Neural progenitor cell (in vitro differentiated cells): ENCODE results near the gene CHM. TPM values are rescaled to one million over a fixed set of nuclear protein-coding genes. Genes with fewer than 3 reads are reported as not detected.
"Not testable (repeated sequence)": the region's sequence is repeated elsewhere in the genome, so short reads cannot be mapped to it uniquely, and the experiment has no call there.

ENCODE experiments used
- DNase-seq: peaks from one replicate; pipeline ENCODE4 v3.0.0-alpha.2; 2016; ENCODE audit warnings: low spot score
- H2AFZ ChIP-seq: fragments of 200-600 bp; sonication (generic); replicated peaks from 2 replicates; pipeline ENCODE4 v1.6.1; 2016; ENCODE audit warnings: antibody characterized with exemption
- H3F3A ChIP-seq: fragments of 200-600 bp; sonication (generic); 2 replicates; pipeline ENCODE4 v1.6.1; 2016; ENCODE audit warnings: antibody characterized with exemption, low read depth
- H3K27ac ChIP-seq: fragments of 200-600 bp; sonication (generic); 2 replicates; pipeline ENCODE4 v1.5.1; 2016; ENCODE audit warnings: mild to moderate bottlenecking
- H3K27me3 ChIP-seq: fragments of 200-600 bp; sonication (generic); 2 replicates; pipeline ENCODE4 v1.6.1; 2016; ENCODE audit warnings: mild to moderate bottlenecking, moderate library complexity
- H3K36me3 ChIP-seq: fragments of 200-600 bp; sonication (generic); 2 replicates; pipeline ENCODE4 v1.5.1; 2016
- H3K4me1 ChIP-seq: fragments of 200-600 bp; sonication (generic); 2 replicates; pipeline ENCODE4 v1.6.1; 2016; ENCODE audit warnings: mixed run types
- H3K4me2 ChIP-seq: fragments of 200-600 bp; sonication (generic); 2 replicates; pipeline ENCODE4 v1.6.1; 2016
- H3K4me3 ChIP-seq: fragments of 200-600 bp; sonication (generic); 2 replicates; pipeline ENCODE4 v1.5.1; 2016
- H3K79me2 ChIP-seq: fragments of 200-600 bp; sonication (generic); 2 replicates; pipeline ENCODE4 v1.6.1; 2016; ENCODE audit warnings: low read depth
- H3K9ac ChIP-seq: fragments of 200-600 bp; sonication (generic); 2 replicates; pipeline ENCODE4 v1.6.1; 2016
- H3K9me3 ChIP-seq: fragments of 200-600 bp; sonication (generic); 2 replicates; pipeline ENCODE4 v1.5.1; 2016; ENCODE audit warnings: low read depth
- H4K20me1 ChIP-seq: fragments of 200-600 bp; sonication (generic); 2 replicates; pipeline ENCODE4 v1.6.1; 2016; ENCODE audit warnings: low read depth
- H3K27ac Mint-ChIP-seq: 3 replicates; pipeline ENCODE4 v1.8.0; 2021; ENCODE audit warnings: mixed read lengths
- H3K27me3 Mint-ChIP-seq: 2 replicates; pipeline ENCODE4 v1.8.0; 2022; ENCODE audit warnings: low read depth, mild to moderate bottlenecking, inconsistent platforms, moderate library complexity, mixed read lengths; ENCODE audit not compliant: insufficient read depth
- H3K36me3 Mint-ChIP-seq: 3 replicates; pipeline ENCODE4 v1.8.0; 2021; ENCODE audit warnings: mixed read lengths
- H3K4me1 Mint-ChIP-seq: 3 replicates; pipeline ENCODE4 v1.8.0; 2021; ENCODE audit warnings: mixed read lengths
- H3K4me3 Mint-ChIP-seq: 3 replicates; pipeline ENCODE4 v1.8.0; 2021; ENCODE audit warnings: mild to moderate bottlenecking, moderate library complexity, mixed read lengths
- H3K9me3 Mint-ChIP-seq: 3 replicates; pipeline ENCODE4 v1.8.0; 2020; ENCODE audit warnings: mixed read lengths
- CTCF ChIP-seq: fragments of 200-600 bp; sonication (generic); IDR thresholded peaks from 2 replicates; pipeline ENCODE4 v1.5.1; 2017; ENCODE audit warnings: antibody characterized with exemption, mild to moderate bottlenecking
- EZH2 ChIP-seq: fragments of 200-600 bp; sonication (generic); IDR thresholded peaks from 2 replicates; pipeline ENCODE4 v1.6.1; 2017; ENCODE audit warnings: antibody characterized with exemption, mild to moderate bottlenecking, moderate library complexity
- EZH2phosphoT487 ChIP-seq: fragments of 200-600 bp; sonication (generic); IDR thresholded peaks from 2 replicates; pipeline ENCODE4 v1.6.1; 2017; ENCODE audit warnings: antibody characterized with exemption
- total RNA-seq: library from RNA; depleted of rRNA; stranded (reverse); fragments of >200 nt; gene quantifications from 2 replicates; pipeline ENCODE4 v1.2.3, GENCODE V29; 2015; ENCODE audit warnings: low replicate concordance

CHM gene
- total RNA-seq, 1 donor from 2014 or later: 24.0 TPM

GRCh38 chrX:86014421-86014820, 32.9 kb downstream of the CHM start:
- no peak overlapping the region for H3K27ac Mint-ChIP-seq
- H3K27ac ChIP-seq: no peak overlapping the region

GRCh38 chrX:86013792-86014191, 33.6 kb downstream of the CHM start:
- H4K20me1 ChIP-seq: peaks cover 20% of the 10 kb centered on the region
- no peak overlapping the region for H3K4me3 ChIP-seq

More at GRCh38 chrX:86014421-86014820, 32.9 kb downstream of the CHM start:
- Mint-ChIP-seq H3K9me3 (peaks cover 5% of the 10 kb centered on the region), H3K27me3 (no peaks in the 10 kb centered on the region), H3K4me3 (no peak overlapping the region), H3K4me1 (peaks cover 10% of the 10 kb centered on the region), H3K36me3 (peaks cover 15% of the 10 kb centered on the region)
- Histone ChIP-seq H2AFZ (no peak overlapping the region), H3K9ac (no peak overlapping the region), H3K79me2 (no peaks in the 10 kb centered on the region), H3K36me3 (no peaks in the 10 kb centered on the region), H3K4me2 (no peak overlapping the region), H3K9me3 (peaks cover 11% of the 10 kb centered on the region), H3K27me3 (no peaks in the 10 kb centered on the region), H4K20me1 (peaks cover 20% of the 10 kb centered on the region), H3K4me1 (no peaks in the 10 kb centered on the region), H3F3A (no peaks in the 10 kb centered on the region), H3K4me3 (no peak overlapping the region)
- no peak for DNase-seq
- no peak for TF ChIP-seq EZH2phosphoT487
- TF ChIP-seq CTCF: no peak
- no peak for TF ChIP-seq EZH2

GRCh38 chrX:86012188-86012587, 35.2 kb downstream of the CHM start:
- Histone ChIP-seq H3K4me1 (no peaks in the 10 kb centered on the region), H2AFZ (no peak overlapping the region), H3K4me2 (no peak overlapping the region), H3K9me3 (no peaks in the 10 kb centered on the region), H3F3A (no peaks in the 10 kb centered on the region), H3K4me3 (no peak overlapping the region), H3K27ac (no peak overlapping the region), H3K9ac (no peak overlapping the region), H3K79me2 (no peaks in the 10 kb centered on the region), H4K20me1 (peaks cover 20% of the 10 kb centered on the region), H3K36me3 (no peaks in the 10 kb centered on the region), H3K27me3 (no peaks in the 10 kb centered on the region)
- Mint-ChIP-seq H3K4me3 (no peak overlapping the region), H3K36me3 (peaks cover 14% of the 10 kb centered on the region), H3K27ac (no peak overlapping the region), H3K27me3 (no peaks in the 10 kb centered on the region), H3K9me3 (peaks cover 12% of the 10 kb centered on the region), H3K4me1 (peaks cover 10% of the 10 kb centered on the region)
- no peak for DNase-seq
- no peak for TF ChIP-seq EZH2

More at GRCh38 chrX:86013792-86014191, 33.6 kb downstream of the CHM start:
- no peak overlapping the region for H3K4me2 ChIP-seq
- H3K79me2 ChIP-seq: no peaks in the 10 kb centered on the region
- H3K4me1 Mint-ChIP-seq: peaks cover 10% of the 10 kb centered on the region
- H3K9ac ChIP-seq: no peak overlapping the region
- TF ChIP-seq EZH2phosphoT487: no peak
- no peak for TF ChIP-seq EZH2
- TF ChIP-seq CTCF: no peak
- no peaks in the 10 kb centered on the region for H3F3A ChIP-seq
- H3K36me3 ChIP-seq: no peaks in the 10 kb centered on the region
- H3K4me1 ChIP-seq: no peaks in the 10 kb centered on the region
- no peaks in the 10 kb centered on the region for H3K27me3 ChIP-seq
- no peak overlapping the region for H3K4me3 Mint-ChIP-seq
- H3K27ac Mint-ChIP-seq: no peak overlapping the region
- H3K27ac ChIP-seq: no peak overlapping the region
- peaks cover 8% of the 10 kb centered on the region for H3K9me3 Mint-ChIP-seq
- H2AFZ ChIP-seq: no peak overlapping the region
- peaks cover 8% of the 10 kb centered on the region for H3K9me3 ChIP-seq
- DNase-seq: no peak
- peaks cover 15% of the 10 kb centered on the region for H3K36me3 Mint-ChIP-seq
- H3K27me3 Mint-ChIP-seq: no peaks in the 10 kb centered on the region

GRCh38 chrX:86009803-86010202, 37.6 kb downstream of the CHM start:
- not testable (repeated sequence) for H3K4me1 Mint-ChIP-seq, H3K27me3 Mint-ChIP-seq, H3K27ac ChIP-seq, H3K9me3 ChIP-seq, H3F3A ChIP-seq, H3K27ac Mint-ChIP-seq, H3K36me3 ChIP-seq, H3K4me2 ChIP-seq, DNase-seq, H3K4me3 Mint-ChIP-seq, H2AFZ ChIP-seq, H3K27me3 ChIP-seq, H3K4me1 ChIP-seq, H3K4me3 ChIP-seq, H3K79me2 ChIP-seq, H3K9ac ChIP-seq
- Mint-ChIP-seq H3K9me3 (peaks cover 27% of the 10 kb centered on the region), H3K36me3 (peaks cover 16% of the 10 kb centered on the region)
- H4K20me1 ChIP-seq: peaks cover 20% of the 10 kb centered on the region

- not testable (repeated sequence) for H3K4me3 Mint-ChIP-seq, H3K36me3 ChIP-seq, H3K27ac ChIP-seq, H3F3A ChIP-seq, H2AFZ ChIP-seq, H3K79me2 ChIP-seq, H3K9ac ChIP-seq, H3K27me3 Mint-ChIP-seq, H3K27me3 ChIP-seq, DNase-seq, H3K9me3 ChIP-seq, H3K4me2 ChIP-seq, H3K4me1 ChIP-seq, H3K4me3 ChIP-seq, H3K27ac Mint-ChIP-seq
- H3K36me3 Mint-ChIP-seq: peaks cover 16% of the 10 kb centered on the region
- H3K4me1 Mint-ChIP-seq: peaks cover 12% of the 10 kb centered on the region
- H4K20me1 ChIP-seq: peaks cover 16% of the 10 kb centered on the region
- peaks cover 37% of the 10 kb centered on the region for H3K9me3 Mint-ChIP-seq
These were observed 39.5 kb downstream of the CHM start for GRCh38 chrX:86007891-86008290.
